Upper lobe of left lung (tissue), 6 donors: ENCODE measurements around the gene SLC25A41. TPM values are rescaled to one million over a fixed set of nuclear protein-coding genes. Genes with fewer than 3 reads are reported as not detected.
A peak's percentile ranks its signal among the peaks of the same experiment; 100 is the strongest.

Experiments
- ATAC-seq, 2 donors: fragments of 200-7000 bp; cut with Tn5 transposase; one replicate each; pipeline ENCODE4 v1.9.1; 2022; ENCODE audit warnings: mild to moderate bottlenecking in 2 of 2, moderate library complexity in 2 of 2; ENCODE audit not compliant: low FRiP score in 2 of 2
- DNase-seq, 2 donors: peaks; one replicate each; pipeline ENCODE4 v3.0.0-alpha.2; 2019 to 2020
- H3K27ac ChIP-seq, 4 donors: fragments of 200-600 bp; sonication (generic); one replicate each; pipeline ENCODE4 v1.5.1; 2016 to 2019
- H3K27me3 ChIP-seq, 4 donors: fragments of 200-600 bp; sonication (generic); one replicate each; pipeline ENCODE4 v1.5.1; 2017 to 2019
- H3K36me3 ChIP-seq, 4 donors: fragments of 200-600 bp; sonication (generic); one replicate each; pipeline ENCODE4 v1.5.1; 2016 to 2019
- H3K4me1 ChIP-seq, 4 donors: fragments of 200-600 bp; sonication (generic); one replicate each; pipeline ENCODE4 v1.5.1; 2018 to 2019
- H3K4me3 ChIP-seq, 4 donors: fragments of 200-600 bp; sonication (generic); one replicate each; pipeline ENCODE4 v1.5.1; 2017 to 2019; ENCODE audit warnings: mild to moderate bottlenecking in 2 of 4, moderate library complexity in 1 of 4
- H3K9me3 ChIP-seq, 4 donors: fragments of 200-600 bp; sonication (generic); one replicate each; pipeline ENCODE4 v1.5.1; 2018 to 2019
- CTCF ChIP-seq, 6 experiments: fragments of 450-650 bp in 4 of 6; fragments of 200-600 bp in 2 of 6; sonication (generic) in 2 of 6; IDR thresholded peaks; one replicate each; pipeline ENCODE4 v1.5.1; 2016 to 2019; ENCODE audit warnings: antibody characterized with exemption in 6 of 6
- EP300 ChIP-seq, 4 donors: sonication (generic); formaldehyde crosslinking; IDR thresholded peaks; one replicate each; pipeline ENCODE4 v1.5.1; 2017; ENCODE audit warnings: antibody characterized with exemption in 4 of 4, control low read depth in 2 of 4
- POLR2A ChIP-seq, 4 donors: fragments of 450-650 bp; IDR thresholded peaks; one replicate each; pipeline ENCODE4 v1.5.1; 2016 to 2017; ENCODE audit warnings: antibody characterized with exemption in 4 of 4, mild to moderate bottlenecking in 2 of 4
- POLR2AphosphoS5 ChIP-seq, 2 donors: sonication (generic); formaldehyde crosslinking; IDR thresholded peaks; one replicate each; pipeline ENCODE4 v1.5.1; 2017; ENCODE audit warnings: antibody characterized with exemption in 2 of 2
- WGBS, 2 donors: methylation state at CpG; one replicate each; pipeline ENCODE4 v1.1.5; 2017 to 2018; 5-methylcytosine and 5-hydroxymethylcytosine counted together
- total RNA-seq, 6 donors: library from RNA; depleted of rRNA in 4 of 6; stranded (reverse); fragments of >200 nt in 4 of 6; gene quantifications; one replicate each; pipeline versions ENCODE4 v1.1.0 to v1.2.1, GENCODE V29; 2016 to 2021
- donor health status: DM: no; HTN: no; CAD: no; lungs with moderate emphysema.
- donor health status: DM: no; HTN: yes; CAD: no; lungs with severe emphysema.

Gene SLC25A41
- total RNA-seq, 6 donors from 2014 or later: 0.24 to 0.49 TPM; not detected in 4

- WGBS, 2 donors: 21 to 30% methylated on average over 2 to 15 of the region's 33 CpGs
- peak overlapping the region in 3 of 4 donors; percentile 26 to 41 (median 27) for H3K4me3 ChIP-seq
- peak; percentile 93 to 94 for DNase-seq
Observed at GRCh38 chr19:6476155-6476895, 42.8 kb upstream of the SLC25A41 start.

GRCh38 chr19:6475321-6476108, 42.0 kb upstream of the SLC25A41 start:
- Histone ChIP-seq H3K9me3 (no peaks in the 10 kb centered on the region), H3K4me1 (peaks cover 3 to 22% (median 12%) of the 10 kb centered on the region in 4 donors), H3K27me3 (no peaks in the 10 kb centered on the region), H3K27ac (no peak overlapping the region), H3K36me3 (peaks cover 0 to 7% (median 2%) of the 10 kb centered on the region in 4 donors), H3K4me3 (peak overlapping the region; percentile 10 to 41 (median 26))
- WGBS, 2 donors: 42 to 46% methylated on average over 30 to 46 of the region's 52 CpGs
- TF ChIP-seq POLR2AphosphoS5 (IDR thresholded peaks at IDR 0.05) (no peak), CTCF (IDR thresholded peaks at IDR 0.05) (no peak), POLR2A (IDR thresholded peaks at IDR 0.05) (no peak), EP300 (IDR thresholded peaks at IDR 0.05) (no peak)
- peak; percentile 32 to 74 for DNase-seq
- ATAC-seq: peak; percentile 18 to 24

More at GRCh38 chr19:6476155-6476895, 42.8 kb upstream of the SLC25A41 start:
- ATAC-seq: peak; percentile 82 to 92
- H3K27me3 ChIP-seq: no peaks in the 10 kb centered on the region
- no peak for TF ChIP-seq CTCF (IDR thresholded peaks at IDR 0.05)
- no peak for TF ChIP-seq POLR2AphosphoS5 (IDR thresholded peaks at IDR 0.05)
- no peak for TF ChIP-seq POLR2A (IDR thresholded peaks at IDR 0.05)
- TF ChIP-seq EP300 (IDR thresholded peaks at IDR 0.05): no peak
- no peak overlapping the region for H3K27ac ChIP-seq
- no peaks in the 10 kb centered on the region for H3K9me3 ChIP-seq
- H3K4me1 ChIP-seq: peaks cover 3 to 22% (median 12%) of the 10 kb centered on the region in 4 donors
- peaks cover 0 to 7% (median 2%) of the 10 kb centered on the region in 4 donors for H3K36me3 ChIP-seq

GRCh38 chr19:6473647-6474046, 40.1 kb upstream of the SLC25A41 start:
- no peak for ATAC-seq
- Histone ChIP-seq H3K36me3 (peaks cover 0 to 7% (median 2%) of the 10 kb centered on the region in 4 donors), H3K27me3 (no peaks in the 10 kb centered on the region), H3K4me3 (no peak overlapping the region), H3K4me1 (peaks cover 3 to 22% (median 12%) of the 10 kb centered on the region in 4 donors), H3K9me3 (no peaks in the 10 kb centered on the region), H3K27ac (no peak overlapping the region)
- no peak for TF ChIP-seq POLR2AphosphoS5 (IDR thresholded peaks at IDR 0.05)
- TF ChIP-seq POLR2A (IDR thresholded peaks at IDR 0.05): no peak
- TF ChIP-seq CTCF (IDR thresholded peaks at IDR 0.05): no peak
- no peak for TF ChIP-seq EP300 (IDR thresholded peaks at IDR 0.05)
- 78% methylated on average over 8 of the region's 9 CpGs; no CpG with 5 or more reads in 1 of the 2 donors for WGBS, 2 donors
- DNase-seq: peak in 1 of 2 donors; percentile 42

- Histone ChIP-seq H3K9me3 (no peaks in the 10 kb centered on the region), H3K4me3 (no peak overlapping the region), H3K36me3 (peaks cover 0 to 7% (median 6%) of the 10 kb centered on the region in 4 donors), H3K27ac (no peak overlapping the region), H3K4me1 (peaks cover 3 to 22% (median 12%) of the 10 kb centered on the region in 4 donors), H3K27me3 (no peaks in the 10 kb centered on the region)
- TF ChIP-seq POLR2A (IDR thresholded peaks at IDR 0.05) (no peak), CTCF (IDR thresholded peaks at IDR 0.05) (no peak), EP300 (IDR thresholded peaks at IDR 0.05) (no peak), POLR2AphosphoS5 (IDR thresholded peaks at IDR 0.05) (no peak)
- no peak for ATAC-seq
- WGBS, 2 donors: 61 to 85% methylated on average over 3 to 4 of the region's 4 CpGs
- DNase-seq: no peak
Observed at GRCh38 chr19:6472713-6473112, 39.1 kb upstream of the SLC25A41 start.
